Activated CD4-positive, alpha-beta T cell treated with anti-CD3 and anti-CD28 coated beads for 36 hours (primary cell): Measurements from ENCODE around the gene CDA. TPM values are rescaled to one million over a fixed set of nuclear protein-coding genes. Genes with fewer than 3 reads are reported as not detected.

Experiments used
- total RNA-seq, 2 experiments: library from RNA; stranded (reverse); gene quantifications; one replicate each; pipeline ENCODE4 v1.2.3, GENCODE V29; 2021

The CDA gene
- total RNA-seq, 2 experiments from 2014 or later: not detected

Other genes starting within 250 kb of the CDA start
- gene CAMK2N1, start 102.9 kb upstream of the CDA start, total RNA-seq: under 1 TPM; 0.48 to 0.49 TPM
- 10 to 100 TPM in 1 of 2 experiments, 1 to 10 TPM in 1; 9.0 to 13.1 TPM for gene MUL1, start 80.9 kb upstream of the CDA start, total RNA-seq
- gene FAM43B, start 36.5 kb upstream of the CDA start, total RNA-seq: not detected
- gene PINK1, start 44.4 kb downstream of the CDA start, total RNA-seq: 1 to 10 TPM; 2.5 to 3.2 TPM
- gene DDOST, start 72.3 kb downstream of the CDA start, total RNA-seq: 100 to 1,000 TPM; 112 to 136 TPM
- under 1 TPM in 1 of 2 experiments, not detected in 1; 0.25 TPM for gene KIF17, start 128.9 kb downstream of the CDA start, total RNA-seq
- under 1 TPM; 0.32 to 0.51 TPM for gene SH2D5, start 143.6 kb downstream of the CDA start, total RNA-seq
- gene HP1BP3, start 198.2 kb downstream of the CDA start, total RNA-seq: 100 to 1,000 TPM; 232 to 269 TPM